ENCODE data around the gene GRK3.

DNA sequence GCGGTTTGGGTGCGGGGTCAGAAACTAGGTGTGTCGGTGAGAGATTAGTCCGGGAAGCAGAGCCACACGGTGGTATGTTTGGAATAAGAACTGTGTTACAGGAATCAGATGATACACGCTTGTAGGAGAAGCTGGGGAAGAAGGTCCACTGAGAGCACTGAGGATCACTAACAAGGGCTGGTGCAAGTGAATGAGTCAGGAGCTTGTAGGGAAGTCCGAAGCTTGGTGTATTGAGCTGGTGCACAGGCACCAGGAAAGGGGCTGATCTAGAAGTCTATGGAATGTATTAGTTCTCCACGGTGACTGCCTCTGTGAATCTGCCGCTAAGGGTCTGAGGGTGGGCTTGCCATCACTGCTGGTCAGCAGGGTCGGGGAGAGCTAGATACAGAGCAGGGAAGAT, 18.8 kb upstream of the GRK3 start:
- no peak for TF ChIP-seq POLR2A (IDR thresholded peaks at IDR 0.05; ENCODE audit: borderline replicate concordance, extremely low read depth, insufficient read depth, insufficient read length)
- TF ChIP-seq YY1 (IDR thresholded peaks at IDR 0.05; ENCODE audit: extremely low read depth, insufficient replicate concordance, low read depth, low read length), result no peak
- TF ChIP-seq, protein P1, sequence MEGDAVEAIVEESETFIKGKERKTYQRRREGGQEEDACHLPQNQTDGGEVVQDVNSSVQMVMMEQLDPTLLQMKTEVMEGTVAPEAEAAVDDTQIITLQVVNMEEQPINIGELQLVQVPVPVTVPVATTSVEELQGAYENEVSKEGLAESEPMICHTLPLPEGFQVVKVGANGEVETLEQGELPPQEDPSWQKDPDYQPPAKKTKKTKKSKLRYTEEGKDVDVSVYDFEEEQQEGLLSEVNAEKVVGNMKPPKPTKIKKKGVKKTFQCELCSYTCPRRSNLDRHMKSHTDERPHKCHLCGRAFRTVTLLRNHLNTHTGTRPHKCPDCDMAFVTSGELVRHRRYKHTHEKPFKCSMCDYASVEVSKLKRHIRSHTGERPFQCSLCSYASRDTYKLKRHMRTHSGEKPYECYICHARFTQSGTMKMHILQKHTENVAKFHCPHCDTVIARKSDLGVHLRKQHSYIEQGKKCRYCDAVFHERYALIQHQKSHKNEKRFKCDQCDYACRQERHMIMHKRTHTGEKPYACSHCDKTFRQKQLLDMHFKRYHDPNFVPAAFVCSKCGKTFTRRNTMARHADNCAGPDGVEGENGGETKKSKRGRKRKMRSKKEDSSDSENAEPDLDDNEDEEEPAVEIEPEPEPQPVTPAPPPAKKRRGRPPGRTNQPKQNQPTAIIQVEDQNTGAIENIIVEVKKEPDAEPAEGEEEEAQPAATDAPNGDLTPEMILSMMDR (IDR thresholded peaks at IDR 0.05 in 2 of 3, conservative IDR thresholded peaks at IDR 0.05 in 1 of 3; ENCODE audit: borderline replicate concordance in 1 of 3, insufficient read depth in 1 of 3, low read depth in 2 of 3, low read length in 2 of 3), result no peak
- TF ChIP-seq POLR2AphosphoS5 (IDR thresholded peaks at IDR 0.05; ENCODE audit: low read depth, low read length), result no peak
- TF ChIP-seq JUND (IDR thresholded peaks at IDR 0.05), result no peak
- TF ChIP-seq, protein P2, sequence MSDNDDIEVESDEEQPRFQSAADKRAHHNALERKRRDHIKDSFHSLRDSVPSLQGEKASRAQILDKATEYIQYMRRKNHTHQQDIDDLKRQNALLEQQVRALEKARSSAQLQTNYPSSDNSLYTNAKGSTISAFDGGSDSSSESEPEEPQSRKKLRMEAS (IDR thresholded peaks at IDR 0.05), result no peak
- TF ChIP-seq RAD21 (IDR thresholded peaks at IDR 0.05; ENCODE audit: low read depth), result no peak
- TF ChIP-seq, protein P3, sequence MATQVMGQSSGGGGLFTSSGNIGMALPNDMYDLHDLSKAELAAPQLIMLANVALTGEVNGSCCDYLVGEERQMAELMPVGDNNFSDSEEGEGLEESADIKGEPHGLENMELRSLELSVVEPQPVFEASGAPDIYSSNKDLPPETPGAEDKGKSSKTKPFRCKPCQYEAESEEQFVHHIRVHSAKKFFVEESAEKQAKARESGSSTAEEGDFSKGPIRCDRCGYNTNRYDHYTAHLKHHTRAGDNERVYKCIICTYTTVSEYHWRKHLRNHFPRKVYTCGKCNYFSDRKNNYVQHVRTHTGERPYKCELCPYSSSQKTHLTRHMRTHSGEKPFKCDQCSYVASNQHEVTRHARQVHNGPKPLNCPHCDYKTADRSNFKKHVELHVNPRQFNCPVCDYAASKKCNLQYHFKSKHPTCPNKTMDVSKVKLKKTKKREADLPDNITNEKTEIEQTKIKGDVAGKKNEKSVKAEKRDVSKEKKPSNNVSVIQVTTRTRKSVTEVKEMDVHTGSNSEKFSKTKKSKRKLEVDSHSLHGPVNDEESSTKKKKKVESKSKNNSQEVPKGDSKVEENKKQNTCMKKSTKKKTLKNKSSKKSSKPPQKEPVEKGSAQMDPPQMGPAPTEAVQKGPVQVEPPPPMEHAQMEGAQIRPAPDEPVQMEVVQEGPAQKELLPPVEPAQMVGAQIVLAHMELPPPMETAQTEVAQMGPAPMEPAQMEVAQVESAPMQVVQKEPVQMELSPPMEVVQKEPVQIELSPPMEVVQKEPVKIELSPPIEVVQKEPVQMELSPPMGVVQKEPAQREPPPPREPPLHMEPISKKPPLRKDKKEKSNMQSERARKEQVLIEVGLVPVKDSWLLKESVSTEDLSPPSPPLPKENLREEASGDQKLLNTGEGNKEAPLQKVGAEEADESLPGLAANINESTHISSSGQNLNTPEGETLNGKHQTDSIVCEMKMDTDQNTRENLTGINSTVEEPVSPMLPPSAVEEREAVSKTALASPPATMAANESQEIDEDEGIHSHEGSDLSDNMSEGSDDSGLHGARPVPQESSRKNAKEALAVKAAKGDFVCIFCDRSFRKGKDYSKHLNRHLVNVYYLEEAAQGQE (IDR thresholded peaks at IDR 0.05; ENCODE audit: low read depth), result no peak
